ENCODE data around the gene ALK.

- no peak for TF ChIP-seq EZH2 (IDR thresholded peaks at IDR 0.05; ENCODE audit: borderline replicate concordance, low read depth, low read length, poor library complexity, severe bottlenecking)
- TF ChIP-seq CTCF (conservative IDR thresholded peaks at IDR 0.05; ENCODE audit: low read depth, low read length), result no peak
These were observed 438.5 kb downstream of the ALK start for GRCh38 chr2:29482867-29483266.

Measured in A673 (cell line).